HG02678 (cell line): ENCODE measurements around the gene TTLL6.

ENCODE experiments used
- ATAC-seq: cut with Tn5 transposase; IDR thresholded peaks from one replicate; pipeline ENCODE4 v1.9.1; 2021; ENCODE audit warnings: mild to moderate bottlenecking, moderate library complexity; ENCODE audit not compliant: unreplicated experiment

TTLL6 gene

DNA sequence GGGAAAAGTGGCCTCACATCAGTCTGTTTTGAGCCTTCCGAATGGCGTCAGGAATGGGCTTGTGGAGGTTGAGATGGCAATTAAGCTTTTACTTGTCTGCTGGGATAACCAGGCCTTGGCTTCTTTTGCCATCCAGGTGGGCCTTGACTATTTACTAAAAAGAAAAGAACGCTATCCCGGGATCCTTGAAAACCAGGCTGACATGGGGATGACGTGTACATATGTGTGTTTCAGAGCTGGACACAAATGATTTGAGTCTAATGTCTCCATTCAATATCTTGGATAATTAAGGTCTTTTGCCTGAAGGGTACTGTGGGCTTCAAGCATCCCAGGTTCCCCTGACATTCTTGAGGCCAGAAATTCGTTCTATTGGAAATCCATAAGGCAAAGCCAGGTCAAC, 55.9 kb downstream of the TTLL6 start:
- ATAC-seq: no peak

DNA sequence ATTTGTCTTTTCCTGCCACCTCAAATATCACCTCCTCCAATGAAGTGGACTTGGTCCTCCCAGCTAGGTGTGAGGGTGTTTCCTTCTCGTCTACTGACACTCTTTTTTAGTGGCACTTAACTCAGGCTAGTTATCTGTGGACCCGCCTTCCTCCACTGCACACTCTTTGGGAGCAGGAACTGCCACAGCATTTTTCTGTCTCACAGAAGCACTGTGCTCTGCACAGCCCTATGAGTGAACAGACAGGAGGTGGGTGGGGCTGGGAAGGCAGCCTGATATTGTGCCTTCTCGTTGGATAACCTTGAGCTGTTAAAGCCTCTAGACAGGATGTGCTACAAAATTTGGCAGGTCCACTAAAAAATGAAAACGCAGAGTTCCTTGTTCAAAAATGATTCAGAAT, 56.6 kb downstream of the TTLL6 start:
- no peak for ATAC-seq

DNA sequence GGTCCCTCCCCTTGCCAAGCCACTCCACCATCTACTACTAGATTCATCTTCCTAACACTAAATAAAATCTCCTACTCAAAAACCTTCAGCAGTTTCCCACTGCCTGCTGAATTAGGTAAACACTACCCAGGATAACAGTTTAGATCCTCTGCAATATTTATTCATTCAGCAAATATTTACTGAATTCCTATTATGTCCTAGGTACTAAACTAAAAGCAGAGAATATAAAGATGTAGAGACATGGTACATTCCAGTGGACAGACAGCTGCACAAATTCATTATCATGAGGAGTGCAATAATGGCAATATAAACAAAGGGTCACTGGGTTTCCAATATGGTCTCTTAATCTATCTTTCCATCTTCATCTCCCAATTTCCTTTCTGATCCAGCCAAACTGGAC, 57.7 kb downstream of the TTLL6 start:
- ATAC-seq: no peak

DNA sequence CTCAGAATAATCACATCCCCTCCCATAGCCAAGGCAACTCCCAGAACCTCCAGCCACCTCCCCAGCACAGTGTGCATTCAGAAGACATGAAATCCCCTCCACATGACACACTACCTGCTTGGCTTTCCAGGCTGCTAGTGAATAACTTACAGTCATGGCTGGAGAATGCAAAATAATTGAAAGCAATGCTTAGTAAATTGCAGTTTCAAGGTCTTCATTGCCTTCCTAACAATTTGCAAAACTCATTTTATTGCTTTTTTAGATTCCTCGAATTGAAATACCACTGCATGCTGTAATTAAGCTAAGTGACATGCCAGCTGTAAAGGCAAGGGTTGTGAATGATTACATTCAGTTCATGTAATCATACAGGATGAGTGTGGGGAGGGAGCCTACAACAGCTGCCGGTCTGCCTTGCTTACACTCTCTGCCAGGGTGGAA, 59.5 kb downstream of the TTLL6 start:
- no peak for ATAC-seq

DNA sequence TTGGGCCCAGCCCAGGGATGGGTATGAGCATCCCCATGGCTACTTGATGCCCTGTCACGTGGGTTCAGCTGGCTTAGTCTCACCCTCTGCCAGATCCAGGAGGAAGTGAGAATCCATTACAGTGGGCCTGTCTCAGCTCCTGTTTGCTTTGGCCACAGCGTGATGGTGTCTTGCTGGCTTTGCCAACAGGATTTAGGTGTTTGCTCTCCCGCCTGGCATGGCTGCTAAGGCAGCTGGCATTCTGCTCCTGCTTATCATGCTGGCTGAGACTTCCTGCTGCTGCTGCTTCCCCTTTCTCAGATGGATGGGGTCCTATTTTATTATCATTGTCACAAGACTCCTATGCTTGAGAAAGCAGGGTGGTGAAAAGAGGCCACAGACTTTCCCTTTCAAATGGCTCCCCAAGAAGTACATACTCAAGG, 60.2 kb downstream of the TTLL6 start:
- no peak for ATAC-seq

DNA sequence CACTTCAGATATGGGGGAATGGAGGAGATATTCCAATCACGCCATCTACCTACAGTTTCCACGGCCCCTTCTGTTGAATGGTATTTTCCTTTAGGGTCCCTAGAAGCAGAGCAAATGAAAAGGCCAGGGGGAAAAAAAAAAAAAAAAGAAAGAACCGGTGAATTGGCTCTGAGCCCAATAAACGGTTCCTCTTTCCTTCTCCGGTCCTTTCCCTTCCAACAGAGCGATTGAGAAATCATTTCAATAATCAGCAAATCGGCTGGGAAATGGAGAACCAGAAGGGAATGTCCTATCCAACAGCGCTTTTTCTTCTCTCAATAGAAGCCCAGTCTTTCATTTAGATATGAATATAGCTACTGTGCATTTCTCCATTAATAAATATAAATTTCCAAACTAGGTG, 61.7 kb downstream of the TTLL6 start:
- no peak for ATAC-seq

DNA sequence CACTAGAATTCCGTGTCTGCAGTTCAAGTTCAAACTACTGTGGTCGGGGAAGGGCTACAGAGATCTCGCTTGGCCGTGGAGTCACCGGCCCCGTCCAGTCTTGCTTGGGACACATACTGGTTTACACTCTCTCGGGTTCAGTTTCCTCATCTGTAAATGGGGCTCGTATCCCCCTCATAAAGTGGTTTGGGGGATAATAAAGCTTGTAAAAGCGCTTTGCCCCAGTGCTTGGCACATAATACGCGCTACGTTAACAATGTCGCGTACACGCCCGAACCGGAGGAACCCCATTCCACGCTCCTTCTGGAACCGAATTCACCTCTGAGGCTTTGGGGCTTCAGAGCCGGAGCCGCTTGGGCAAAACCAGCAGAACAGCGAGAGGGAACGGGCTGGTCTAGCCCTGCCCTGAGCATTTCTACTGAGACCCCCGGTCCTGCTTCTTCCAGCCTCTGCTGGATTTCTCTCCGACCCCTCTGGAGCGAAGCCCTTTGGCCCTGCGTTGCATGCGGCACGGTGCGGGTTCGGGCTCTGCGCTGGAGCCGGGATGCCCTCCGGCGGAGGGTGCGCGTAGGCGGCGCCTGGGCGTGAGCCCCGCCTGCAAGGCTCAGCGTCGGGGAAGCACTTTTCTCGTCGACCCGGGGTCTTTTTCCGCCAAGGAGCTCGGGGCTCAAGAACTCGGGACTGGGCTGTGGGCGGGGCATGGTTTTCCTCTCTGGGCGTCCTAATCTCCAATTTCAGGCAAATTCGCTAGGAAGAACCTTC, 62.3 kb downstream of the TTLL6 start:
- no peak for ATAC-seq

DNA sequence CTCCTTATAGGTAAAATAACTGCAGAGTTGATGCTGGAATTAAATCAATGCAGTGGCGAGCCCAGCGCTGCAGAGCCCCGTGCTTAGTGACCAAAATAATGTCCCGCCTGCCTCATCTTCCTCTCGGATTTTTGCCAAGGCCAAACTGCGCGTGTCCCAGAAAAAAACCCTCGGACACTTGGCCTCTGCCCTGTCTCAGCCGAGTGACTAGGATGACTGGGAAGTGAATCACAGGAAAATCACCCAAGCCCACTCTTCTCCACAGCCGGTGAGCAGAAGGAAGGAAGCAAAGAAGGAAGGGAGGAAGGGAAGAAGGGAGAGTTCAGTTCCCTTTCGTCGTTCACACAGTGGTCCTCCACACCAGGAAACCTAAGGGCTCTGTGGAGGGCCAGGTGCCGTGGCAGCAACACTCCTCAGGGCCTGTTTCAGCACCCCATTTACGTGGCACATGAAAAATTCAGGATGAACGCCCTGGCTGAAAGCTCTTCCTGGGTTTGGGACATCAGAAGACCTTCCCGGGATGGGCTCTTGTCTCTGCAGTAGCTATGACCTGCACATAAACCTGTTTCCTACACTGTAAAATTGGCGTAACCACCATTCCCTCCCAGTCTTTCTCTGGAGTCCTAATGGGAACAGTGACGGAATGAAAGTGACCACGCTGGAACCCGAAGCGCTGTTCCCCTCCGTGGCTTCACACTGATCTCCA, 63.1 kb downstream of the TTLL6 start:
- no peak for ATAC-seq

DNA sequence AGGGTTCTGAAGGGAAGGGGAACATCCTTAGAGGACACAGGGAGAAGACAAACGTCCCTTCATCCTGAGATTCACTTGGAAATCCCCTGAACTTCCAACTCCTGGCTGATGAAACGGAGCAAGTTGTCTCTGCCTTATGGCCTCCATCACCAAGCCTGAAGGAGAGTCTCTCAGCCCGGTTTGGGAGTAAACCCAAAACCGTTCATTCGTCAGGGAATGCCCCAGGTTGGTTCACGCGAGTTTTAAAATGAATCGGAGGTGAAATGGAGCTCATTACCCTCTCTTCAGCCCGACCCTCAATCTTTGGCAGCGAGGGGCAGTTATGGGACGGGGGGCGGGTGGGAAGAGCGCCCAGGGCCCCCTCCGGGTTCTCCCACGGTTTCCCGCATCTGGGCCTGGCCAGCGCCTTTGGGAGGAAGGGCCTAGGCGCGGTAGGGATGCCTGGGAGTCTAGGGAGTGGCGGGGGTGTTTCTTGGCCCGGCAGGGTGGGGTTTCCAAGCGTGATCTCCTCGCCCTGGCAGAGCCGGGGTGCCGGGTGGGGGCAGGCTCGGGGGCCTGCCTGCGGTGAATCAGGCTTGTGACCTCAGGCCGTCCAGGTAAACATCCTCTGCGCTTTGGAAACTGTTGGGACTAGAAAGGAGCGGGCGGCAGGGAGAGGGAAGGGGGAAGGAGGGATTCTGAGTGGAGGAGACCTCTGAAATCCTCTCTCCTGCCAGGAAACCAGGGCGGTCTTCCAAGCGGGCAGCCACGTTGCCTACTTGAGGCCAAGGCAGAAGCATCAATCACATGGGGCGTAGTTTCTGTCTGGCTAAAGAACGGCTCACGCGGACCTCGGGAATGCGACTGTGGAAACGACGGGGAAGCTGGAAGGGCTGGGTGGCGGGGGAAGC, 64.4 kb downstream of the TTLL6 start:
- ATAC-seq: no peak

DNA sequence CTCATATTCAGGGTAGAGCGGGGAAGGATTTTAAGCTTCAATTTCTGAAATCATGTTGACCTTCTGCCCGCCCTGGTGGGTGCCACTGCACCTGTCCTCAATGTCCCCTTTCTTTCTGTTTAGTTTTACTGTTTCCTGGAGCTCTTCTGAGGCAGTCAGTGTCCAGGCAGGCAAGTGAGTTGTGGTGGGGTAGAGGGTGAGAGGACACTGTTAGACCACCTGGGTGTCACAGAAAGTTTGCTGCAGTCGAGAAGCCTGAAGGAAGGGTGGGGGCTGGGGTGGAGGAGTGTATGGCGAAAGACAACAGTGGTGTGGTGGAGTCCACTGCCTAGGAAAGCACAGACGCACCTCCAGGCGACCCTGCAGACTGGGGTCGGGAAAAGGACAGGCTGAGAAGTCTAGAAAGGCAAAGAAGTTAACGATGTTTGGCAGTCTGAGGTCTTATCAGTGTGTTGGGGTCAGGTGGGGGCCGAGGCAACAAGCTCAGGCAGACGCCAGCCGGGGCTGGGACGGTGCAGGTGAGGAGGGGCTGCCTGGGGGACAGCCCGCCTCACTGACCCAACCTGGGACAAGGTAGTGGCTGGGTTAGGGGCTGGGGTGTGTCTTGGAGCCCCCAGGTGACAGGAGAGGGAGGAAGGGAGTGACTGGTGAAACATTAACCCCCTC, 65.2 kb downstream of the TTLL6 start:
- no peak for ATAC-seq

DNA sequence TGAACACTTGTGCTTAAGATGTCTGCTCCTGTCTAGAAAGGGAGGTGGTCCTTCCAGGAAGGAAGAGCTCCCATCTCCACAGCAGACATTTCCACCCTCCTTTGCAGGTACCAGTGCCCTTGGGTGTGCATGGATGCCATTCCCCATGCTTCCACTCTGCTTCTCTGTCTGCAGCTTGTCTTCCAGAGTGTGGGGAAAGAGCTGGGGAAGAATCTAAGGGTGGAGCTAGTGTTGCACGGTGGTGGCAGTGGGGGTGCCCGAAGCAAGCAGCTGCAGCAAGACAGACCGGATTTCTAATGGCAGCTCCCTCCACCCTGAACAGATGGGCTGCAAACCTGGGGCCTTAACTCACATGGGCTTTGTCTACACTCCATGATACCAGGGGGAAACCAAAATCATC, 65.9 kb downstream of the TTLL6 start:
- ATAC-seq: no peak

DNA sequence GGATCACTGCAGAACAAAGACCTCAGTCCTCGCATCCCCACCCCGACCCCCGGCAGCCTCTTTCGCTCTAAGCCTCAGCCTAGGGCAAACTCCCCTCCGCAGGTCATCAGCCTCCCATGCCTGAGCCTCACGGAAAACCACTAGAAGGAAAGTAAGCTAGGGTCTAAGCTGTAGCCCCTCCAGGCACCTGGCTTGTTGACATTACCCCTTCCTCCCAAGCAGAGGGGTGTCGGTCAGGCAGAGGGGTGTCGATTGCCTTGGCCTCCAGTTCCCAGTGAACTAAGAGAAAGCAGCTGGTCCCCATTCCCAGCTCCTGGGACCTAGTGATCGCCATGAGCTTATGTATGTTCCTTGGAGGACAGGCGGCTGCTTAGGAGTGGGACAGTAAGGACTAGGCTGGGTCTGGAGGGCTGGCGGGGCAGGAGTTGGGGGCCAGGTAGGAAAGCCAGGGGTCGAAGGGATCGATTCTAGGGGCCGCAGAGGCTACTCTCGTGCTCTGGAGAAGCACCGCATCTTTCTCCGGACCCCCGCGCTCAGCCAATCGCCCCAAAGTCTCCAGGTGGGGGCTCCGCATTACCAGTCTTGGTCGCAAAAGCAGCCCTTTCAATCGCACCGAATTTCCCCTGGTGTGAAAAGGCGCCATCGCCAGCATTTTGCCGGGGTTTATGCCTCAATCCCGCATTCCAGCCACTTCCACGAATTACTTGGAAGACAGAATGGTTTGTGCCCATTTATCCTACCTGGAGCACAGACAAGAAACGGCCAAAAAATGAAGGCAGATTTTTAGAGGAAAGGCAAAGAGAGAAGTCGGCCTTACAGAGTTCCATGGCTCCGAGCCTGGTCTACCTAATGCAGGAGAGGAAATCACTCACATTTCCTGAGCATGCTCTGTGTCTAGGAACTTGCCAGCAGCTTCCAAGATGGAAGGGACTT, 67.1 kb downstream of the TTLL6 start:
- no peak for ATAC-seq

DNA sequence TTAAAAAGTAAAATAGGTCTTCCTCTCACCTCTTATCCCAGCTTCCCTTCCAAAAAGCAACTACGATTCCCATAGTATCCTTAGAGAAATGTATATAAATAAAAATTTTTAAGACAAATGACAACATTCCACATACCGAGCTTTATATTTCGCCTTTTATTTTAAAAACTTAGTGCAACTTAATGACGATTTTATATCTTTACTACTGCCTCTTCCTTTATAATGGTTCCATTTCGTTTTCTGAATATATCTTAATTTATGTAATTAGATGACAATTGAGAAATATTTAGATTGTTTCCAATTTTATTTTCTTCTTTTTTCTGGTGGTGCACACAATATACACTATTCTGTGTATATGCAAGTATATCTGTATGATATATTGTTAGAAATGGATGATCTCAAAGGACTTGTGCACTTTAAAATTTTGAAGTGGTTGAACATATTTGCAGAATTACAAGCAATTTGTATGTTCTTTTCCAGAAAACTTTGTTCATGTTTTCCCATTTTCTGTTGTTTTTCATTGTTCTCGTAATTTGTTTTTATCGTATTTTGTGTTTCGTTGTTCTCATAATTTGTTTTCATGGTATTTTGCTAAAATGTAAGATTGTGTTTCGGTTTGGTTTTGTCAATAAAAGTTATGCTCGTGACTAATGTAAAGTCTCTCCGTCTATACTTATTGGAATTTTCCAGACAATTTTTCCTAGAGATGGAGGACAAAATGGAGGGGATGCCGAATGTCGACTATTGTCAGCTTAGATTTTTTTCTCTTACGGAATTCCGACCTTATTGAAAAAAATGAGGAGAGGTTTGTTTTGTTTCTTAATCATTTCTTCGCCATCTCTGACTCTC, 68.1 kb downstream of the TTLL6 start:
- no peak for ATAC-seq

DNA sequence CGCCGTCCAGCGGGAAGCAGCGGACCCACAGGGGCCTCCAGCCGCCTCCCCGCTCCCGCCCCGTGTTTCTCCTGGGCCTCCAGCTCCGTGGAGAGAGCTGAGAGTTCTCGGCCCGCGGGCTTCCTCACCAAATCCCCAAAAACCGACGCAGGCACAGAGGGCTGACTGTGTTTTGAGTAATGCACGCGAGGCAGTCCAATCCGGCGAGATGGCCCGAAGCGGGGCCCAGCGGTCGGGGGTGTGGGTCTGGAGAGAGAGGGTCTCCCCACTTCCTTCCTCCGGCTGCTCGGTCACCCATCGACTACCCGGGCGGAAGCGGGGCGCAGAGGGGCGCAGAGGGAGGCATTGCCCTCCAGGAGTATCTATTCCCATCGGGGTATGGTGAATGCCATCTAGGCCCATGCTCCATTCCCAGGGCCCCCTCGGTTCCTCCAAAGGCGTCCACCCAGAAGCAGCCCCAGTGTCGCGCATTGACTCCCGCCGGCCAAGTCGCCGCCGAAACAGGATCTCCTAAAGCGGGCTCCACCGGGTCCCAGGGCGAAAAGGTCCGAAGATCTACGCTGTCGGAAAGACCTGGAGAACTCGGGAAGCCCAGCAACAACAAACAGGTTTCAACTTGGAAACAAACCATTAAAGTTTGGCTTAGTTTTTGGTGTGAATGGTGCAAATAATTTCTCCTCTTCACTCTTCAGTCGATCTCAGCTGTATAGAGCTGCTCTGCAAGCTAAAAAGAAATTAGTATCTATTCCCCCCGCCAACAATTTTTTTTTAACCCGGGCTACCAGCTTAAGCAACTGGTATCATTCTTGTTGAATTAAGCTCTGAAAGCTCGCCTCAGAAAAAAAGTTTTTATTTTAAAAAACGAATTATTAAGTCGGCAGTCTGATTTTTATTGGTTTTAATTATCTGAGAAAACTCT, 69.3 kb downstream of the TTLL6 start:
- no peak for ATAC-seq

DNA sequence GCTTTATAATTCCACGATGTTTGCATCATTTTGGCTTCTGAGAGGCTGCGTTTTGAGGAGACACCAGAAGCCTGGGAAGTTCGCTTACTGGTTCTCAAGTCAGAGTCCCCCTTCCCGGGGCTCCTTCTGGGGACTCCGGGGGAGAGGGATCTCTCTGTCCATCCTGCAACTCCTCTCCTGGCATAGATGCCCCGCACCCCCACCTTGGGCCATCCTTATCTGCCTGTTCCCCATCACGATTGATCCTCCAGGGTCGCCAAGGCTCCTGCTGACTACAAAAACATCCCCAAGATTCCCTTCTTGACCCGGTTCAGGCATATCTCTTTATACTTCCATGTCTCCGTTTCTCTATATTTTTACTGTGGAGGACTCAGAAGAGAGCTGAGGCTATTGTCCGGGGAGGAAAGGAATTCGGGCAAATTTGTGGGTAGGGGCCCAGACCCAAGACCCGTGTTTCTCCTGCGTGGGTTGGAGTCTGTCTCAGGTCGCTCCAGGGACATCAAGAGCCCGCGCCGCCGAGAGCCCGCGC, 70.0 kb downstream of the TTLL6 start:
- ATAC-seq: no peak

DNA sequence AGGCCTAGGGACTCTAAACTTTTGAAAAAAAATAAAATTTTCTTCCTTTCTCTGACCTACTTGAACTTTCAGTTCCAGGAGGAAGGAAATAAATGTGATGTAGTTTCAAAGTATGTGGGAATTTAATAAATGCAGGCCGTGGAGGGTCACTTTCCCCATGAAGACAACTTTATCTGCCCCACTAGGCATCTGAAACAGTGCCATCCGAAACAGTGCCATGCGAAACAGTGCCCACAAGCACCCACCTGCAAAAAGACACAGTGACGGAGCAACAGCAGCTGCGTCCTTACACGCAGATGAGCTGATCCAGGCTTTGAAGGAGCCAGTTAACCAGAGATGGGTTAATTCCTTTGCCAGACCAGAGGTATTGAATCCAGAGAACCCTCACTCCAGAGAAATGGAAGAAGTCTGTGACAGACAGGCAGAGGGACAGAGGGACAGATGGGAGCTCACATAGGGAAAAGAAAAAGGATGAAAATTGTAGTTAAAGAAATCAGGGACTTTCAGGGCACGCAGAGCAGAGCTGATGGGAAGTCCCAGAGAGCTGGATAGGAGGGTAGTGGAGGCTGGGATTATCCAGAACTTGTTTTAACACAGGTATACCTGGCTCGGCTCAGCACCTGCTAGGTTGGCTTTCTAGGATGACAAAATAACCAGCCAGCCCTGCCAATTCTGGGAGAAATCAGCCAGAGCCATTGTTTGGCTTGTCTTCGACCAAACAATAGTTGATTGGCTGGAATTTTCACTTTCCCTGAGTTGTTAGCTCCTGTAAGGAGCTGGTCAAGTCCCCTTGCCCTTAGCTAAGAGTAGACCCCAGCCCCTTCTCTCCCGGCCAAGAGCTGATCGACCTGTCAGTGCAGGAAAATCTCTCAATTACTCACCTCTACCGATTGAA, 71.4 kb downstream of the TTLL6 start:
- ATAC-seq: no peak

DNA sequence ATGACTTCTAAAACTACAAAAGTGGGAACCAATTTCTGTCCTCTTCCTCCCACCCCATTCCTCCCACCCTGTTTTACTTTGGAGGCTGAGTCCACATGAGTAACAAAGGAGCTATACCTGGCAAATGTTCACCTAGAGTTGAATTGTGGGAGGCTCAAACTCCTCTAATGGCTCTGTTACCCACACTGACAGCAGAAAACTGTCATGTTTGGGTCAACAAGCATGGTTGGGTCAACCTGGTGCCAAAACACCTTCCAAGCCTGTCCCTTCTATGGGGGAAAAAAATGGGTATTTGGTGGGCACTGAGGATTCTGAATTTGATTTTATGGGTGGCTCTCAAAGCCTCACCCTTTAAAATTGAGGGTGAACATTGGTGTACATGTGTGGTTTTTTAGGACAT, 76.5 kb downstream of the TTLL6 start:
- ATAC-seq: no peak
